SU-DHL-6 (cell line): Measurements from ENCODE around the gene LRP11.

Experiments
- H2AFZ ChIP-seq: fragments of 200-600 bp; sonication (generic); 2 replicates; pipeline ENCODE4 v1.6.1; 2014; ENCODE audit warnings: low read depth, mild to moderate bottlenecking, moderate library complexity, mixed read lengths, antibody characterized with exemption, low read length; ENCODE audit not compliant: severe bottlenecking
- H3F3A ChIP-seq: fragments of 200-600 bp; shearing (Covaris generic); 2 replicates; pipeline ENCODE4 v1.6.0; 2016; ENCODE audit warnings: antibody characterized with exemption, mild to moderate bottlenecking; ENCODE audit not compliant: insufficient read depth
- H3K27ac ChIP-seq: fragments of 200-600 bp; sonication (generic); 2 replicates; pipeline ENCODE4 v1.5.1; 2016; ENCODE audit warnings: low read depth, mild to moderate bottlenecking, low read length, moderate library complexity, mixed read lengths
- H3K27me3 ChIP-seq: fragments of 200-600 bp; sonication (generic), shearing (Covaris generic); 2 replicates; pipeline ENCODE4 v1.6.0; 2014; ENCODE audit warnings: mild to moderate bottlenecking, low read length
- H3K36me3 ChIP-seq: fragments of 200-600 bp; sonication (generic); 2 replicates; pipeline ENCODE4 v1.6.1; 2014; ENCODE audit warnings: mild to moderate bottlenecking, low read length, mixed read lengths
- H3K4me2 ChIP-seq: fragments of 300-600, 200-600 bp; shearing (Covaris generic), sonication (generic); 2 replicates; pipeline ENCODE4 v1.6.0; 2014; ENCODE audit warnings: low read length, low read depth, mild to moderate bottlenecking; ENCODE audit not compliant: poor library complexity, severe bottlenecking
- H3K4me3 ChIP-seq: fragments of 200-600 bp; sonication (generic); 2 replicates; pipeline ENCODE4 v1.5.1; 2014; ENCODE audit warnings: antibody characterized with exemption, low read length, mild to moderate bottlenecking, mixed read lengths; ENCODE audit not compliant: insufficient read depth, poor library complexity, severe bottlenecking
- H3K79me2 ChIP-seq: fragments of 200-600 bp; sonication (generic); 2 replicates; pipeline ENCODE4 v1.6.1; 2014; ENCODE audit warnings: mild to moderate bottlenecking, low read length, moderate library complexity; ENCODE audit not compliant: insufficient read depth
- H3K9ac ChIP-seq: fragments of 200-600 bp; sonication (generic); 2 replicates; pipeline ENCODE4 v1.7.0; 2014; ENCODE audit warnings: mild to moderate bottlenecking, low read length
- H3K9me2 ChIP-seq: fragments of 200-600 bp; sonication (generic); replicated peaks from 2 replicates; pipeline ENCODE4 v1.6.1; 2014; ENCODE audit warnings: low read length; ENCODE audit not compliant: insufficient read depth
- H3K9me3 ChIP-seq: fragments of 200-600 bp; sonication (generic); 2 replicates; pipeline ENCODE4 v1.6.1; 2014; ENCODE audit warnings: low read length, mixed read lengths; ENCODE audit not compliant: insufficient read depth
- H4K20me1 ChIP-seq: fragments of 200-600 bp; sonication (generic); 2 replicates; pipeline ENCODE4 v1.6.1; 2014; ENCODE audit warnings: low read depth, mild to moderate bottlenecking, antibody characterized with exemption, low read length, moderate library complexity, mixed read lengths
- CTCF ChIP-seq: fragments of 200-600 bp; sonication (generic); IDR thresholded peaks from one replicate; pipeline ENCODE4 v1.5.1; 2017; ENCODE audit warnings: antibody characterized with exemption, mild to moderate bottlenecking, low read length, moderate library complexity; ENCODE audit not compliant: insufficient read depth, poor library complexity, severe bottlenecking
- EZH2phosphoT487 ChIP-seq: fragments of 200-600 bp; sonication (generic), shearing (Covaris generic); conservative IDR thresholded peaks from 2 replicates; pipeline ENCODE4 v1.6.1; 2018; ENCODE audit warnings: mild to moderate bottlenecking, antibody characterized with exemption, low read length, moderate library complexity, mixed read lengths

Gene LRP11

DNA sequence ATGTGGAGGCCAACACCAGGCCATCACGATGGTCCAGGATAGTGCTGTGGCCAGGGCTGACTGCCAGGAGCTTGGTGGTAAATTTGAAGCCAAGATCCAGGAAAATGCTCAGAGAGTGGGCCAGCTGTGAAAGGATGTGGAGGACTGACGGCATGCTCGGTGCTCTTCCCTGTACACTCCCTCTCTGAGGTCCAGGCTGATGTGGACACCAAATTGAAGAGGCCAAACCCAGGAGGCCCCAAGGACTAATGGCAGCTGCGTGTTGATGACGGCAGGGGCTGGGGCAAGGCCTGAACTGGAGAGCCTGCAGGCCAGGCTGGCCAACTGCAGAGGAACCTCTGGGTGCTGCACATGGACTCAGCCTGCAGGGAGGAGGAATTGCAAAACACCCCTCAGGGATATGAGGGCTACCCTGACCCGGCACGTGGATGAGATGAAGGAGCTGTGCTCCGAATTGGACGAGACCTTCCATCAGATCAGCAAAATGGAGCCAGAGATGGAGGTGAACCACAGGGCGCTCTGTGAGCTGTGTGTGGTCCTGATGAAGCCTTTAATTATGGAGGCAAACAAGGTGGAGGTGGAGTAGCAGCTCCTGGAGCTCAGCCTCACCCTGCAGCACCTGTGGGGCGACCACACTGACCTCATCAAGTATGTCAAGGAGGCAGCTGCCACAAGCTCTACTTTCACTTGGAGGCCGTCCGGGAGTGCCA is 40.7 kb upstream of the LRP11 start:
- no peaks in the 10 kb centered on the region for H3K27me3 ChIP-seq
- no peak overlapping the region for H2AFZ ChIP-seq
- no peak overlapping the region for H3K9ac ChIP-seq
- H3K27ac ChIP-seq: no peak overlapping the region
- H3K36me3 ChIP-seq: no peaks in the 10 kb centered on the region
- H3F3A ChIP-seq: no peaks in the 10 kb centered on the region
- no peak overlapping the region for H3K4me3 ChIP-seq
- TF ChIP-seq CTCF (no peak), EZH2phosphoT487 (no peak)
- peaks cover 13% of the 10 kb centered on the region; the same call in 1 of the 2 replicates for H3K9me3 ChIP-seq
- no peak overlapping the region for H3K4me2 ChIP-seq
- no peaks in the 10 kb centered on the region for H4K20me1 ChIP-seq
- no peaks in the 10 kb centered on the region for H3K79me2 ChIP-seq
- no peaks in the 10 kb centered on the region for H3K9me2 ChIP-seq

DNA sequence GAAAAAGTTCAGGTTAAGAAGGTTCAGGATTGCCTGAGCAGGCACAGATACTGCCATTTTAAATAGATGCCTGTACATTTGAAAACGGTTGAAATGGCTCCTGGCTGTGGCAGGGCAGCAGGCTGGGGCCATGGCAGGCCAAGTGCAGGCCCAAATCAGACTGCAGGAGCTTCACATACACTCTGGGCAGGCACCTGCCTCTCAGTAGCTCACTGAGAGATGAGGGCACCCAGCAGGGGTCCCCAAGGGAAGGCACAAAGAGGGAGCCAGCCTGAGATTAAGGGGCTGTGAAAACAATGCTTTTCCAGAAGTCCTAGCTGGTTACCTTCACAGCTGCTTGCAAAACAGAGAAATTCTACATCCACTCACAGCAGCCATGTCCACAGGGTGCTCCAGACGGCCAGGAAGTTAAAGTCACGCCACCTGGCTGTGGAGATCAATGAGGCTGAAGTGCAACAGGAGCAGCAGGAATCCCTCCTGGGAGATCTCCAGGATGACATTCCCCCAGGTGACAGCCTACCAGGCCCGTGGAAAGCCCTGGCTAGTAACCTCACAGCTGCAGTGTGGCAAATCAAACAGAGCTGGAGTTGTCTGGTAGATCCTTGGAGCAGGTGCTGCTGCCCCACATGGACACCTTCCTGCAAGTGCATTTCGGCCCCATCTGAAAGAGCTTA is 39.9 kb upstream of the LRP11 start:
- H3K27ac ChIP-seq: no peak overlapping the region
- TF ChIP-seq EZH2phosphoT487: no peak
- no peak for TF ChIP-seq CTCF
- H2AFZ ChIP-seq: no peak overlapping the region
- H3K9ac ChIP-seq: no peak overlapping the region
- peaks cover 10% of the 10 kb centered on the region; the same call in 1 of the 2 replicates for H3K9me3 ChIP-seq
- no peak overlapping the region for H3K4me2 ChIP-seq
- H4K20me1 ChIP-seq: no peaks in the 10 kb centered on the region
- H3K79me2 ChIP-seq: no peaks in the 10 kb centered on the region
- no peaks in the 10 kb centered on the region for H3K27me3 ChIP-seq
- no peak overlapping the region for H3K4me3 ChIP-seq
- H3K36me3 ChIP-seq: no peaks in the 10 kb centered on the region
- no peaks in the 10 kb centered on the region for H3K9me2 ChIP-seq
- H3F3A ChIP-seq: no peaks in the 10 kb centered on the region

- Histone ChIP-seq H2AFZ (no peak overlapping the region), H3K36me3 (no peaks in the 10 kb centered on the region), H3K4me2 (no peak overlapping the region), H3K79me2 (no peaks in the 10 kb centered on the region), H3K9me3 (no peaks in the 10 kb centered on the region), H3K27ac (no peak overlapping the region), H3K9ac (no peak overlapping the region), H3F3A (no peaks in the 10 kb centered on the region), H4K20me1 (no peaks in the 10 kb centered on the region), H3K9me2 (no peaks in the 10 kb centered on the region), H3K4me3 (no peak overlapping the region), H3K27me3 (no peaks in the 10 kb centered on the region)
- TF ChIP-seq CTCF (no peak), EZH2phosphoT487 (no peak)
Observed at GRCh38 chr6:149901444-149902140, 37.4 kb upstream of the LRP11 start.
